Fibroblast of lung (primary cell): ENCODE results near the gene FAM53B.

Experiments
- EZH2 ChIP-seq: IDR thresholded peaks from 2 replicates; pipeline ENCODE4 v1.5.1; 2012; ENCODE audit warnings: low read length, control low read depth, mild to moderate bottlenecking; ENCODE audit errors: missing control alignments
- TF ChIP-seq, protein P1 (sequence below), 2 donors: IDR thresholded peaks in 1 of 2; conservative IDR thresholded peaks in 1 of 2; 1 replicate in 1 of 2; 2 replicates in 1 of 2; pipeline ENCODE4 v1.5.1; 2011 to 2012; ENCODE audit warnings: low read length in 2 of 2, control low read depth in 1 of 2, inconsistent platforms in 1 of 2, low read depth in 1 of 2, mild to moderate bottlenecking in 1 of 2

DNA sequence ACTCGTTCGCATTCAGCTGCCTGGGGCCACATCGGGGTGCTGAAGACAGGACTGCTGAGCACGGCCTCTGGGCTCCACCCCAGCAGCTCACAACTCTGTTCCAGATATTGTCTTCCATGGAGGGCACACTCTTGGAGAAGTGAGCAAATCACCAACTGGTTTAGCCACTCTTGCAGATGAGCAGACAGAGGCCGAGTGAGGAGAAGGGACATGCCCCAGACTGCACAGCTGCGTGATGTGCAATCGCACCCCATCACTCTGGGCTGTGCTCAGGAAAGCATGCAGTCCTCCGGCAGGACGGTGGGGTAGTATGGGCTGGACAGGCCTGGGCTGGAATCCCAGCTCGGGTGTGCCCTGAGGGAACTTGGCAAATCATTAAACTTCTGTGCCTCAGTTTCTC, 111.6 kb downstream of the FAM53B start:
- TF ChIP-seq, protein P1, sequence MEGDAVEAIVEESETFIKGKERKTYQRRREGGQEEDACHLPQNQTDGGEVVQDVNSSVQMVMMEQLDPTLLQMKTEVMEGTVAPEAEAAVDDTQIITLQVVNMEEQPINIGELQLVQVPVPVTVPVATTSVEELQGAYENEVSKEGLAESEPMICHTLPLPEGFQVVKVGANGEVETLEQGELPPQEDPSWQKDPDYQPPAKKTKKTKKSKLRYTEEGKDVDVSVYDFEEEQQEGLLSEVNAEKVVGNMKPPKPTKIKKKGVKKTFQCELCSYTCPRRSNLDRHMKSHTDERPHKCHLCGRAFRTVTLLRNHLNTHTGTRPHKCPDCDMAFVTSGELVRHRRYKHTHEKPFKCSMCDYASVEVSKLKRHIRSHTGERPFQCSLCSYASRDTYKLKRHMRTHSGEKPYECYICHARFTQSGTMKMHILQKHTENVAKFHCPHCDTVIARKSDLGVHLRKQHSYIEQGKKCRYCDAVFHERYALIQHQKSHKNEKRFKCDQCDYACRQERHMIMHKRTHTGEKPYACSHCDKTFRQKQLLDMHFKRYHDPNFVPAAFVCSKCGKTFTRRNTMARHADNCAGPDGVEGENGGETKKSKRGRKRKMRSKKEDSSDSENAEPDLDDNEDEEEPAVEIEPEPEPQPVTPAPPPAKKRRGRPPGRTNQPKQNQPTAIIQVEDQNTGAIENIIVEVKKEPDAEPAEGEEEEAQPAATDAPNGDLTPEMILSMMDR (conservative IDR thresholded peaks at IDR 0.05 in 1 of 2, IDR thresholded peaks at IDR 0.05 in 1 of 2; ENCODE audit: low read depth in 1 of 2, low read length in 2 of 2) = no peak
- no peak for TF ChIP-seq EZH2
